ENCODE results near the gene CAB39L.

The CAB39L gene

GRCh38 chr13:49450105-49450819, 6.4 kb upstream of the CAB39L start:
- TF ChIP-seq CTCF (IDR thresholded peaks at IDR 0.05): no peak
- peaks cover 2 to 4% of the 10 kb centered on the region in 2 experiments for H3K4me1 ChIP-seq (ENCODE audit: control insufficient read depth in 1 of 2, insufficient read depth in 1 of 2, low read depth in 1 of 2, low read length in 1 of 2)

DNA sequence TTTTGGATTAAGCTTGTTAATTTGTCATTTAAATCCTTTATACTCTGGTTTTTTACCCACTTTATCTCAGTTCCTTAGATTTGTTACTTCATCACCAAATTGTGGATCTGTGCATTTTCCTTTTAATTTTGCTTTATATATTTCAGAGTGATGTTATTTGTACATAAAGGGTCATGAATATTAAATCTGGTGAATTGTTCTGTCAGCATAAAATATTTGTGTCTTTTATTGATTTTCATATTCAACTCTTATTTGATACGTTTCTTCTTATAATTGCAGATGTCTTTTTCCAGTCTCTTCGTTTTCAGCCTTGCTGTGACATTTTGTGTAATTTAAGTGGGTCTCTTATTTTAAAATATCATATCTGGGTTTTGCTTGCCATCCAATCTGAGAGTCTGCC, 4.9 kb upstream of the CAB39L start:
- no peak for TF ChIP-seq CTCF (IDR thresholded peaks at IDR 0.05)

More at GRCh38 chr13:49450105-49450819, 6.4 kb upstream of the CAB39L start:
- Histone ChIP-seq H3K36me3 (no peaks in the 10 kb centered on the region), H3K27me3 (no peaks in the 10 kb centered on the region), H3K27ac (no peak overlapping the region), H3K9me3 (no peaks in the 10 kb centered on the region), H3K4me3 (ENCODE audit: low read depth in 1 of 2, low read length in 1 of 2) (no peak overlapping the region)

GRCh38 chr13:49446473-49446872, 2.6 kb upstream of the CAB39L start:
- TF ChIP-seq CTCF (IDR thresholded peaks at IDR 0.05): no peak
- Histone ChIP-seq H3K27ac (no peak overlapping the region), H3K4me3 (ENCODE audit: low read depth in 1 of 2, low read length in 1 of 2) (no peak overlapping the region), H3K36me3 (no peaks in the 10 kb centered on the region), H3K27me3 (no peaks in the 10 kb centered on the region), H3K9me3 (no peaks in the 10 kb centered on the region), H3K4me1 (ENCODE audit: control insufficient read depth in 1 of 2, insufficient read depth in 1 of 2, low read depth in 1 of 2, low read length in 1 of 2) (peaks cover 16 to 22% of the 10 kb centered on the region in 2 experiments)

More for the DNA sequence above, 4.9 kb upstream of the CAB39L start:
- Histone ChIP-seq H3K27ac (no peak overlapping the region), H3K27me3 (no peaks in the 10 kb centered on the region), H3K4me3 (ENCODE audit: low read depth in 1 of 2, low read length in 1 of 2) (no peak overlapping the region), H3K9me3 (no peaks in the 10 kb centered on the region), H3K36me3 (no peaks in the 10 kb centered on the region), H3K4me1 (ENCODE audit: control insufficient read depth in 1 of 2, insufficient read depth in 1 of 2, low read depth in 1 of 2, low read length in 1 of 2) (peaks cover 11 to 16% of the 10 kb centered on the region in 2 experiments)

- peaks cover 16 to 22% of the 10 kb centered on the region in 2 experiments for H3K4me1 ChIP-seq (ENCODE audit: control insufficient read depth in 1 of 2, insufficient read depth in 1 of 2, low read depth in 1 of 2, low read length in 1 of 2)
- no peaks in the 10 kb centered on the region for H3K36me3 ChIP-seq
- no peaks in the 10 kb centered on the region for H3K9me3 ChIP-seq
- peak overlapping the region; percentile 91 for H3K27ac ChIP-seq
- no peak for TF ChIP-seq CTCF (IDR thresholded peaks at IDR 0.05)
- H3K27me3 ChIP-seq: no peaks in the 10 kb centered on the region
- peak overlapping the region; percentile 83 to 84 for H3K4me3 ChIP-seq (ENCODE audit: low read depth in 1 of 2, low read length in 1 of 2)
These were observed 896 bp upstream of the CAB39L start for GRCh38 chr13:49444524-49445395.

- Histone ChIP-seq H3K4me1 (ENCODE audit: control insufficient read depth in 1 of 2, insufficient read depth in 1 of 2, low read depth in 1 of 2, low read length in 1 of 2) (peaks cover 16 to 22% of the 10 kb centered on the region in 2 experiments), H3K36me3 (no peaks in the 10 kb centered on the region), H3K9me3 (no peaks in the 10 kb centered on the region), H3K4me3 (ENCODE audit: low read depth in 1 of 2, low read length in 1 of 2) (peak overlapping the region; percentile 83 to 84), H3K27ac (peak overlapping the region; percentile 91), H3K27me3 (no peaks in the 10 kb centered on the region)
- no peak for TF ChIP-seq CTCF (IDR thresholded peaks at IDR 0.05)
These were observed 534 bp downstream of the CAB39L start for GRCh38 chr13:49443357-49443703.

Data from neutrophil (primary cell).